A549 (cell line): ENCODE results near the gene FAM216A. TPM values are rescaled to one million over a fixed set of nuclear protein-coding genes. Genes with fewer than 3 reads are reported as not detected.

Experiments used
- ATAC-seq, 2 experiments: fragments of 200-7000 bp in 1 of 2; fragments of >200 bp in 1 of 2; cut with Nextera tagmentation in 1 of 2; cut with Tn5 transposase in 1 of 2; 3 replicates each; pipeline versions ENCODE4 v1.8.0 to v1.9.1; 2018 to 2020; ENCODE audit warnings: mild to moderate bottlenecking in 1 of 2, moderate library complexity in 1 of 2
- CTCF ChIA-PET: fragments of 300-600 bp; sonication (Branson Sonifier 250); formaldehyde crosslinking; extraction: SDS; loops from one replicate; lab custom pipeline; 2021; ENCODE audit warnings: antibody characterized with exemption, inconsistent platforms; lab: Yijun Ruan, JAX
- POLR2A ChIA-PET: fragments of 350-600 bp; formaldehyde crosslinking; extraction: SDS; loops from one replicate; lab custom pipeline; 2021; ENCODE audit warnings: antibody characterized with exemption, inconsistent platforms; lab: Yijun Ruan, JAX
- DNase-seq, 2 experiments: peaks; one replicate each; pipeline versions ENCODE4 v3.0.0 to v3.0.0-alpha.2; 2011 to 2016; ENCODE audit warnings: low read depth in 1 of 2, low spot score in 1 of 2
- FAIRE-seq: peaks from 2 replicates; lab custom pipeline; 2011; peaks lifted over from hg19 to GRCh38; lab: Jason Lieb, UNC
- H3K27ac ChIP-seq, 2 experiments: fragments of >200 bp; sonication (Bioruptor Twin); formaldehyde crosslinking; 3 replicates each; pipeline ENCODE4 v1.5.1; 2016 to 2017
- H3K4me1 ChIP-seq: fragments of >200 bp; sonication (Bioruptor Twin); formaldehyde crosslinking; 3 replicates; pipeline ENCODE4 v1.6.1; 2016
- H3K4me2 ChIP-seq: fragments of >200 bp; sonication (Bioruptor Twin); formaldehyde crosslinking; 3 replicates; pipeline ENCODE4 v1.6.1; 2016
- H3K4me3 ChIP-seq: fragments of >200 bp; sonication (Bioruptor Twin); formaldehyde crosslinking; 3 replicates; pipeline ENCODE4 v1.5.1; 2016
- H3K9me3 ChIP-seq: fragments of >200 bp; sonication (Bioruptor Twin); formaldehyde crosslinking; 3 replicates; pipeline ENCODE4 v1.6.1; 2016
- BCL3 ChIP-seq: fragments of >200 bp; sonication (Bioruptor Twin); formaldehyde crosslinking; IDR thresholded peaks from 3 replicates; pipeline ENCODE4 v1.6.1; 2016
- BHLHE40 ChIP-seq: IDR thresholded peaks from 2 replicates; pipeline ENCODE4 v1.6.1; 2012; ENCODE audit warnings: low read depth, low read length, inconsistent platforms
- CBX2 ChIP-seq: fragments of 200-600 bp; sonication (generic); IDR thresholded peaks from 2 replicates; pipeline ENCODE4 v1.6.1; 2016; ENCODE audit warnings: low read depth, mild to moderate bottlenecking, borderline replicate concordance
- CEBPB ChIP-seq, 2 experiments: fragments of >200 bp in 1 of 2; sonication (Bioruptor Twin) in 1 of 2; formaldehyde crosslinking in 1 of 2; IDR thresholded peaks; 2 replicates each; pipeline ENCODE4 v1.6.1; 2012 to 2016
- EHMT2 ChIP-seq: fragments of 200-600 bp; sonication (generic); IDR thresholded peaks from 2 replicates; pipeline ENCODE4 v1.6.1; 2016; ENCODE audit warnings: antibody characterized with exemption, low read depth, mild to moderate bottlenecking, moderate library complexity
- FOXS1 ChIP-seq: fragments of 250-450 bp; sonication (Bioruptor Pico); IDR thresholded peaks from 2 replicates; pipeline ENCODE4 v1.5.0; 2020; ENCODE audit warnings: mild to moderate bottlenecking, moderate library complexity
- HDAC2 ChIP-seq: fragments of 200-600 bp; sonication (generic); IDR thresholded peaks from 2 replicates; pipeline ENCODE4 v1.6.1; 2016
- HOXA7 ChIP-seq: fragments of 250-450 bp; sonication (Bioruptor Pico); IDR thresholded peaks from 2 replicates; pipeline ENCODE4 v1.5.0; 2020; ENCODE audit warnings: mild to moderate bottlenecking, moderate library complexity
- NR3C1 ChIP-seq: fragments of >200 bp; sonication (Bioruptor Twin); formaldehyde crosslinking; IDR thresholded peaks from 3 replicates; pipeline ENCODE4 v1.6.1; 2017
- PHF8 ChIP-seq: fragments of 200-600 bp; sonication (generic); IDR thresholded peaks from 2 replicates; pipeline ENCODE4 v1.6.1; 2016; ENCODE audit warnings: low read depth, mild to moderate bottlenecking, antibody characterized with exemption, moderate library complexity, borderline replicate concordance
- POLR2A ChIP-seq: IDR thresholded peaks from 2 replicates; pipeline ENCODE4 v1.6.1; 2012; ENCODE audit warnings: mild to moderate bottlenecking, low read length
- RCOR1 ChIP-seq: fragments of 150-350 bp; IDR thresholded peaks from 2 replicates; pipeline ENCODE4 v1.6.1; 2014; ENCODE audit warnings: antibody characterized with exemption, low read length, low read depth
- REST ChIP-seq: fragments of 200-600 bp; sonication (generic); IDR thresholded peaks from 2 replicates; pipeline ENCODE4 v1.6.1; 2016; ENCODE audit warnings: antibody characterized with exemption, mild to moderate bottlenecking, moderate library complexity
- RNF2 ChIP-seq: fragments of 200-600 bp; sonication (generic); IDR thresholded peaks from 2 replicates; pipeline ENCODE4 v1.6.1; 2016; ENCODE audit warnings: low read depth, mild to moderate bottlenecking, antibody characterized with exemption, moderate library complexity, borderline replicate concordance
- SREBF2 ChIP-seq: fragments of 450-650 bp; IDR thresholded peaks from 2 replicates; pipeline ENCODE4 v1.6.1; 2014; ENCODE audit warnings: mild to moderate bottlenecking, moderate library complexity
- TFCP2L1 ChIP-seq: fragments of 250-450 bp; sonication (Bioruptor Pico); IDR thresholded peaks from 2 replicates; pipeline ENCODE4 v1.5.0; 2021; ENCODE audit warnings: mild to moderate bottlenecking
- ZC3H11A ChIP-seq: fragments of 450-650 bp; IDR thresholded peaks from 2 replicates; pipeline ENCODE4 v1.6.1; 2014; ENCODE audit warnings: antibody characterized with exemption, mild to moderate bottlenecking
- WGBS: methylation state at CpG from one replicate; pipeline ENCODE4 v1.1.6; 2017; ENCODE audit errors: missing lambda C conversion rate; 5-methylcytosine and 5-hydroxymethylcytosine counted together
- polyA plus RNA-seq, 4 experiments: library from polyadenylated mRNA; depleted of rRNA in 3 of 4; stranded (reverse); fragments of >200 nt; fragmentation: RNase III in 1 of 4; extraction: RNeasy Plus Mini Kit Qiagen cat#74134 plus additional on column Dnase treatment in 1 of 4; gene quantifications; 2 replicates in 3 of 4; 3 replicates in 1 of 4; pipeline ENCODE4 v1.2.3, GENCODE V29; 2011 to 2017
- TF ChIP-seq, protein P1 (sequence below): fragments of 150-350 bp; IDR thresholded peaks from 2 replicates; pipeline ENCODE4 v1.6.1; 2014; ENCODE audit warnings: low read depth, mild to moderate bottlenecking, low read length
- TF ChIP-seq, protein P2 (sequence below): IDR thresholded peaks from 2 replicates; pipeline ENCODE4 v1.6.1; 2012; ENCODE audit warnings: low read depth, borderline replicate concordance

Gene FAM216A
- polyA plus RNA-seq, 2 of the 4 experiments (the other 2 are of a cell fraction), result 18.1 to 40.6 TPM

DNA sequence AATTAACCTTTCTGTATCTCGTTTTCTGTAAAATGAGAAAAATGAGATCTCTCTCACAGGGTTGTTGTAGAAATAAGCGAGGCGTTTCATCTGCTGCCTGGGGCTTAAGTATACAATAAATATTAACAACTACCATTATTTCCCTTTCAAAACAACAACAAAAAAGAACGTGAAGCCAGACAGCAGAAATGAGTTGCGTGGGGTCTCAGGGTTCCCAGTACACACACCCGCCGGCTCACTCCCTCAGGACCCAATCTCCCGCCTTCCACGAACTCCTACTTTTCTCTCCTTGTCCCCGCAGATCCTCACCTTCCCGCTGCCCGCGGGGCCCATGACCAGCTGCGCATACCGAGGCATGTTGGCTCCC lies 815 bp upstream of the FAM216A start:
- TF ChIP-seq, protein P1, sequence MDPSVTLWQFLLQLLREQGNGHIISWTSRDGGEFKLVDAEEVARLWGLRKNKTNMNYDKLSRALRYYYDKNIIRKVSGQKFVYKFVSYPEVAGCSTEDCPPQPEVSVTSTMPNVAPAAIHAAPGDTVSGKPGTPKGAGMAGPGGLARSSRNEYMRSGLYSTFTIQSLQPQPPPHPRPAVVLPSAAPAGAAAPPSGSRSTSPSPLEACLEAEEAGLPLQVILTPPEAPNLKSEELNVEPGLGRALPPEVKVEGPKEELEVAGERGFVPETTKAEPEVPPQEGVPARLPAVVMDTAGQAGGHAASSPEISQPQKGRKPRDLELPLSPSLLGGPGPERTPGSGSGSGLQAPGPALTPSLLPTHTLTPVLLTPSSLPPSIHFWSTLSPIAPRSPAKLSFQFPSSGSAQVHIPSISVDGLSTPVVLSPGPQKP, result no peak
- TF ChIP-seq PHF8, result peak; percentile 27
- TF ChIP-seq CEBPB (IDR thresholded peaks at IDR 0.05), result no peak
- no peak for TF ChIP-seq SREBF2
- TF ChIP-seq RNF2, result no peak
- TF ChIP-seq EHMT2, result no peak
- peaks cover 16% of the 10 kb centered on the region; the same call in 2 of the 3 replicates for H3K4me1 ChIP-seq
- no peak for DNase-seq
- no peak for ATAC-seq
- H3K9me3 ChIP-seq, result no peaks in the 10 kb centered on the region
- ChIA-PET POLR2A (interaction anchor here (1.0 to 2.9 kb wide), 8 partner anchors 15 to 146 kb away, joined by 4 to 29 read pairs (median 7); partner anchors contain the start of genes ARPC3, RAD9B, TCTN1 and VPS29), CTCF (interaction anchor here (0.6 to 12.5 kb wide), 19 partner anchors 13 to 931 kb away, joined by 3 to 168 read pairs (median 5); partner anchors contain the start of genes ARPC3 and TCTN1)
- H3K27ac ChIP-seq, result peak overlapping the region; percentile 74 to 96
- peak overlapping the region; percentile 71 for H3K4me3 ChIP-seq
- 1% methylated on average over 15 of the region's 15 CpGs for WGBS
- FAIRE-seq, result no peak
- peak overlapping the region; percentile 94 for H3K4me2 ChIP-seq

DNA sequence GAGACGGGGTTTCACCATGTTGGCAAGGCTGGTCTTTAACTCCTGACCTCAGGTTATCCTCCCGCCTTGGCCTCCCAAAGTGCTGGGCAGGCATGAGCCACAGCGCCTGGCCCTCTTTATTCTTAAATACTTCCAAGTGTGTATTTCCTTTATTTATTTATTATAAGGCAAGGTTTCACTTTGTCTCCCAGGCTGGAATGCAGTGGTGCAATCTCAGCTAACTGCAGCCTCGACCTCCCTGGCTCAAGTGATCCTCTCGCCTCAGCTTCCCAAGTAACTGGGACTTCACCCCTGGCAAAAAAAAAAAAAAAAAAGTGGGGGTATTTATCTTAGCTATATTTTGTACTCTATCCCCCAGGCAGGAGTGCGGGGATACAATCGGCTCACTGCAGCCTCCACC lies 6.8 kb downstream of the FAM216A start:
- 92% methylated on average over 7 of the region's 7 CpGs for WGBS
- CTCF ChIA-PET, result interaction anchor here (0.6 to 0.7 kb wide), 2 partner anchors 58 to 117 kb away, joined by 3 to 6 read pairs; no protein-coding TSS in a partner anchor
- no peak for FAIRE-seq

More for the DNA sequence above, 6.8 kb downstream of the FAM216A start:
- Histone ChIP-seq H3K4me1 (no peaks in the 10 kb centered on the region), H3K27ac (no peak overlapping the region), H3K4me2 (no peak overlapping the region), H3K9me3 (no peaks in the 10 kb centered on the region)
- DNase-seq, result no peak
- TF ChIP-seq BHLHE40 (no peak), CBX2 (no peak), FOXS1 (CRISPR knock-in tag) (no peak), TFCP2L1 (no peak), HOXA7 (CRISPR knock-in tag) (no peak), BCL3 (no peak), RCOR1 (no peak), HDAC2 (no peak), ZC3H11A (no peak), REST (no peak), NR3C1 (no peak), POLR2A (no peak)
- TF ChIP-seq, protein P2, sequence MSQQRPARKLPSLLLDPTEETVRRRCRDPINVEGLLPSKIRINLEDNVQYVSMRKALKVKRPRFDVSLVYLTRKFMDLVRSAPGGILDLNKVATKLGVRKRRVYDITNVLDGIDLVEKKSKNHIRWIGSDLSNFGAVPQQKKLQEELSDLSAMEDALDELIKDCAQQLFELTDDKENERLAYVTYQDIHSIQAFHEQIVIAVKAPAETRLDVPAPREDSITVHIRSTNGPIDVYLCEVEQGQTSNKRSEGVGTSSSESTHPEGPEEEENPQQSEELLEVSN, result no peak
- TF ChIP-seq, all 56 proteins: peak for 0
- POLR2A ChIA-PET, result interaction anchor here (0.6 kb wide), 1 partner anchor 457 kb away, joined by 3 read pairs; no protein-coding TSS in a partner anchor
- ATAC-seq, result no peak
- no peak overlapping the region for H3K4me3 ChIP-seq
